HepG2 (cell line): ENCODE data around the gene PHLDB1. TPM values are rescaled to one million over a fixed set of nuclear protein-coding genes. Genes with fewer than 3 reads are reported as not detected.

ENCODE experiments used
- ATAC-seq: fragments of 200-7000 bp; cut with Tn5 transposase; 3 replicates; pipeline ENCODE4 v1.9.1; 2020; ENCODE audit warnings: mild to moderate bottlenecking, moderate library complexity
- BruUV-seq: library from RNA; stranded (reverse); fragments of 400-500 nt; replicated peaks from 2 replicates; lab custom pipeline; 2021; lab: Mats Ljungman, UMichigan
- CTCF ChIA-PET: fragments of 300-600 bp; formaldehyde crosslinking; extraction: SDS; loops from one replicate; lab custom pipeline; 2021; ENCODE audit warnings: low total read pairs, inconsistent platforms, low intra/inter-chr PET ratio; lab: Yijun Ruan, JAX
- POLR2A ChIA-PET: fragments of 350-600 bp; sonication (Branson Sonifier 250); formaldehyde crosslinking; loops from one replicate; lab custom pipeline; 2020; ENCODE audit warnings: antibody characterized with exemption, inconsistent platforms; lab: Yijun Ruan, JAX
- DNase-seq: peaks from one replicate; pipeline ENCODE4 v3.0.0-alpha.2; 2015; ENCODE audit warnings: low spot score
- FAIRE-seq: peaks from 3 replicates; lab custom pipeline; 2011; peaks lifted over from hg19 to GRCh38; lab: Jason Lieb, UNC
- H2AFZ ChIP-seq: one replicate; pipeline ENCODE4 v1.6.1; 2011; ENCODE audit warnings: low read length, inconsistent platforms
- H3K27ac ChIP-seq: fragments of 300-600 bp; 3 replicates; pipeline ENCODE4 v1.8.0; 2011; ENCODE audit warnings: mixed run types, mild to moderate bottlenecking, mixed read lengths, low read length, inconsistent platforms; ENCODE audit not compliant: insufficient read depth; ENCODE audit errors: extremely low read length
- H3K27me3 ChIP-seq, 2 experiments: fragments of 200-600 bp in 1 of 2; 2 replicates in 1 of 2; 3 replicates in 1 of 2; pipeline versions ENCODE4 v1.6.0 to v1.8.0; 2011; ENCODE audit warnings: low read length in 2 of 2, mild to moderate bottlenecking in 2 of 2, moderate library complexity in 2 of 2, inconsistent platforms in 1 of 2; ENCODE audit not compliant: insufficient read depth in 2 of 2, control insufficient read depth in 1 of 2
- H3K36me3 ChIP-seq, 2 experiments: fragments of 200-600 bp in 1 of 2; replicated peaks in 1 of 2; 2 replicates in 1 of 2; 3 replicates in 1 of 2; pipeline versions ENCODE4 v1.5.1 to v1.8.0; 2011; ENCODE audit warnings: low read length in 2 of 2, inconsistent platforms in 1 of 2; ENCODE audit not compliant: insufficient read depth in 2 of 2, control insufficient read depth in 1 of 2
- H3K4me1 ChIP-seq: 2 replicates; pipeline ENCODE4 v1.5.1; 2012; ENCODE audit warnings: low read length, inconsistent platforms; ENCODE audit not compliant: insufficient read depth
- H3K4me2 ChIP-seq: 2 replicates; pipeline ENCODE4 v1.6.0; 2011; ENCODE audit warnings: low read depth, low read length, inconsistent platforms
- H3K4me3 ChIP-seq, 3 experiments: fragments of 200-600 bp in 1 of 3; sonication (generic), shearing (Covaris generic) in 1 of 3; replicated peaks in 1 of 3; 2 replicates each; pipeline ENCODE4 v1.5.1; 2011 to 2016; ENCODE audit warnings: low read length in 3 of 3, inconsistent platforms in 2 of 3, low read depth in 2 of 3, mild to moderate bottlenecking in 2 of 3, control low read depth in 1 of 3, mixed read lengths in 1 of 3; ENCODE audit not compliant: insufficient read depth in 1 of 3
- H3K79me2 ChIP-seq: one replicate; pipeline ENCODE4 v1.6.1; 2011; ENCODE audit warnings: low read length, inconsistent platforms; ENCODE audit not compliant: insufficient read depth
- H3K9ac ChIP-seq: 2 replicates; pipeline ENCODE4 v1.6.0; 2011; ENCODE audit warnings: mild to moderate bottlenecking, low read depth, low read length, inconsistent platforms; ENCODE audit not compliant: insufficient read depth
- H3K9me3 ChIP-seq: 2 replicates; pipeline ENCODE4 v1.5.1; 2012; ENCODE audit warnings: mild to moderate bottlenecking, low read length
- H4K20me1 ChIP-seq: 2 replicates; pipeline ENCODE4 v1.6.0; 2011; ENCODE audit warnings: inconsistent platforms, mild to moderate bottlenecking, low read length, moderate library complexity; ENCODE audit not compliant: insufficient read depth
- HOXD1 ChIP-seq: sonication (generic); formaldehyde crosslinking; IDR thresholded peaks from 2 replicates; pipeline ENCODE4 v1.5.0; 2020; ENCODE audit warnings: missing genetic modification reagents
- KAT8 ChIP-seq: IDR thresholded peaks from 2 replicates; pipeline ENCODE4 v1.6.1; 2016; ENCODE audit warnings: missing genetic modification reagents, missing compliant biosample characterization
- MNT ChIP-seq: fragments of 450-650 bp; IDR thresholded peaks from 2 replicates; pipeline ENCODE4 v1.6.1; 2016
- MTA3 ChIP-seq: sonication (generic); formaldehyde crosslinking; IDR thresholded peaks from 2 replicates; pipeline ENCODE4 v1.4.0; 2020; ENCODE audit warnings: missing genetic modification reagents
- NFRKB ChIP-seq: fragments of 450-650 bp; IDR thresholded peaks from 2 replicates; pipeline ENCODE4 v1.6.1; 2017
- PCBP1 ChIP-seq: fragments of 200-400 bp; formaldehyde crosslinking; IDR thresholded peaks from 2 replicates; pipeline ENCODE4 v1.6.1; 2017; ENCODE audit warnings: mild to moderate bottlenecking, low read depth, low read length, borderline replicate concordance
- RFXAP ChIP-seq: sonication (generic); formaldehyde crosslinking; IDR thresholded peaks from 2 replicates; pipeline ENCODE4 v1.4.0; 2020; ENCODE audit warnings: missing genetic modification reagents, borderline replicate concordance
- SP1 ChIP-seq, 2 experiments: fragments of 450-650 bp in 1 of 2; sonication (generic) in 1 of 2; formaldehyde crosslinking in 1 of 2; IDR thresholded peaks; 2 replicates each; pipeline versions ENCODE4 v1.4.0 to v1.6.1; 2016 to 2020; ENCODE audit warnings: missing genetic modification reagents in 1 of 2
- TRAFD1 ChIP-seq: sonication (generic); formaldehyde crosslinking; IDR thresholded peaks from 2 replicates; pipeline ENCODE4 v1.5.1; 2020; ENCODE audit warnings: missing genetic modification reagents, mild to moderate bottlenecking, borderline replicate concordance
- ZBTB14 ChIP-seq: sonication (generic); formaldehyde crosslinking; IDR thresholded peaks from 2 replicates; pipeline ENCODE4 v1.4.0; 2020; ENCODE audit warnings: missing genetic modification reagents
- ZBTB33 ChIP-seq: sonication (generic); formaldehyde crosslinking; IDR thresholded peaks from 2 replicates; pipeline ENCODE4 v1.4.0; 2020; ENCODE audit warnings: missing genetic modification reagents
- ZBTB7A ChIP-seq: sonication (generic); formaldehyde crosslinking; IDR thresholded peaks from 2 replicates; pipeline ENCODE4 v1.8.0; 2022; ENCODE audit warnings: mild to moderate bottlenecking, missing genetic modification reagents
- ZIK1 ChIP-seq: sonication (generic); formaldehyde crosslinking; IDR thresholded peaks from 2 replicates; pipeline ENCODE4 v1.5.0; 2020; ENCODE audit warnings: mild to moderate bottlenecking, low read depth, missing genetic modification reagents, borderline replicate concordance
- ZNF143 ChIP-seq: sonication (generic); formaldehyde crosslinking; IDR thresholded peaks from 2 replicates; pipeline ENCODE4 v1.4.0; 2020; ENCODE audit warnings: missing genetic modification reagents
- ZNF20 ChIP-seq: sonication (generic); formaldehyde crosslinking; IDR thresholded peaks from 2 replicates; pipeline ENCODE4 v1.4.0; 2020; ENCODE audit warnings: mild to moderate bottlenecking, moderate library complexity, missing genetic modification reagents
- ZNF44 ChIP-seq: sonication (generic); formaldehyde crosslinking; IDR thresholded peaks from 2 replicates; pipeline ENCODE4 v1.5.1; 2020; ENCODE audit warnings: mild to moderate bottlenecking, missing genetic modification reagents
- ZNF644 ChIP-seq: IDR thresholded peaks from 2 replicates; pipeline ENCODE4 v1.6.1; 2016; ENCODE audit warnings: low read depth
- ZNF83 ChIP-seq: sonication (generic); formaldehyde crosslinking; IDR thresholded peaks from 2 replicates; pipeline ENCODE4 v1.4.0; 2020; ENCODE audit warnings: missing genetic modification reagents, mild to moderate bottlenecking, borderline replicate concordance
- ZNF839 ChIP-seq: sonication (generic); formaldehyde crosslinking; IDR thresholded peaks from 2 replicates; pipeline ENCODE4 v1.4.0; 2020; ENCODE audit warnings: missing genetic modification reagents, mild to moderate bottlenecking, borderline replicate concordance
- WGBS: methylation state at CpG from one replicate; pipeline ENCODE4 v1.1.6; 2017; ENCODE audit warnings: low lambda C conversion rate; 5-methylcytosine and 5-hydroxymethylcytosine counted together
- in situ Hi-C: cut with HindIII; loops from 2 replicates; pipeline ENCODE4 v1.10.0; 2017; ENCODE audit warnings: low pct_unique_long_range_greater_than_20kb; ENCODE audit not compliant: extremely low pct_ligation_motif_present
- intact Hi-C: fragments of 100-400 bp; cut with micrococcal nuclease; formaldehyde crosslinking; loops from one replicate; pipeline ENCODE4 v1.10.0; 2022; ENCODE audit not compliant: unreplicated experiment
- polyA plus RNA-seq, 8 experiments: library from polyadenylated mRNA; depleted of rRNA in 3 of 8; stranded (reverse) in 7 of 8; unstranded in 1 of 8; fragments of >200 nt; fragmentation: Illumina TruSeq in 4 of 8; extraction: Trizol in 4 of 8; gene quantifications; 2 replicates each; pipeline versions ENCODE4 v1.2.1 to v1.2.3, GENCODE V29; 2011 to 2016; ENCODE audit warnings: low read depth in 4 of 8, missing spikeins in 1 of 8, mixed read lengths in 1 of 8; ENCODE audit not compliant: insufficient read depth in 1 of 8
- total RNA-seq, 5 experiments: library from RNA; depleted of rRNA; stranded (reverse); fragments of >200 nt; fragmentation: Illumina TruSeq; extraction: Trizol; gene quantifications; 2 replicates each; pipeline ENCODE4 v1.2.3, GENCODE V29; 2016; ENCODE audit warnings: low read depth in 1 of 5

The PHLDB1 gene
- total and polyA plus RNA-seq, 2 of the 13 experiments (the other 11 are each of a cell fraction or from before 2014, with no cell fraction given) = 13.8 to 14.2 TPM

- TF ChIP-seq ZNF644 (no peak), NFRKB (no peak), TRAFD1 (no peak), ZNF83 (no peak), MTA3 (CRISPR knock-in tag) (no peak), ZNF20 (CRISPR knock-in tag) (no peak), MNT (no peak)
- TF ChIP-seq, all 625 proteins: peak for 0
Observed at GRCh38 chr11:118666371-118666770, 59.0 kb downstream of the PHLDB1 start (continued).

GRCh38 chr11:118670063-118670462, 62.6 kb downstream of the PHLDB1 start:
- ATAC-seq (no peak), DNase-seq (no peak), FAIRE-seq (no peak)
- no TSS peak for BruUV-seq
- POLR2A ChIA-PET = no interaction called here
- no peak overlapping the region for H3K9ac ChIP-seq
- CTCF ChIA-PET = no interaction called here
- no peak overlapping the region for H3K27ac ChIP-seq
- H3K4me1 ChIP-seq = peaks cover 37% of the 10 kb centered on the region
- no peak overlapping the region for H2AFZ ChIP-seq
- TF ChIP-seq ZNF143 (CRISPR knock-in tag) (no peak), PCBP1 (no peak), KAT8 (no peak), SP1 (IDR thresholded peaks at IDR 0.05) (no peak), SP1 (CRISPR knock-in tag; IDR thresholded peaks at IDR 0.05) (no peak), RFXAP (CRISPR knock-in tag) (no peak), ZBTB14 (no peak), ZNF44 (CRISPR knock-in tag) (no peak), ZBTB7A (CRISPR knock-in tag) (no peak), HOXD1 (CRISPR knock-in tag) (no peak), ZBTB33 (no peak), ZNF839 (CRISPR knock-in tag) (no peak), ZIK1 (CRISPR knock-in tag) (no peak)
- H3K79me2 ChIP-seq = no peaks in the 10 kb centered on the region
- H3K4me2 ChIP-seq = no peak overlapping the region
- H3K27me3 ChIP-seq = no peaks in the 10 kb centered on the region
- no peaks in the 10 kb centered on the region for H3K9me3 ChIP-seq
- intact Hi-C loops (no loop called here), in situ Hi-C loops (no loop called here)
- 6% methylated on average over 2 of the region's 2 CpGs for WGBS
- no peaks in the 10 kb centered on the region for H4K20me1 ChIP-seq
- H3K36me3 ChIP-seq = no peaks in the 10 kb centered on the region
- no peak overlapping the region for H3K4me3 ChIP-seq
